SU-DHL-6 (cell line): Measurements from ENCODE around the gene BDKRB2.

Experiments
- CTCF ChIP-seq: fragments of 200-600 bp; sonication (generic); IDR thresholded peaks from one replicate; pipeline ENCODE4 v1.5.1; 2017; ENCODE audit warnings: antibody characterized with exemption, mild to moderate bottlenecking, low read length, moderate library complexity; ENCODE audit not compliant: insufficient read depth, poor library complexity, severe bottlenecking
- EZH2phosphoT487 ChIP-seq: fragments of 200-600 bp; sonication (generic), shearing (Covaris generic); conservative IDR thresholded peaks from 2 replicates; pipeline ENCODE4 v1.6.1; 2018; ENCODE audit warnings: mild to moderate bottlenecking, antibody characterized with exemption, low read length, moderate library complexity, mixed read lengths

GRCh38 chr14:96191841-96192462, 12.7 kb upstream of the BDKRB2 start:
- TF ChIP-seq CTCF (no peak), EZH2phosphoT487 (no peak)
